K562 (cell line): Measurements from ENCODE around the gene SRGAP3. TPM values are rescaled to one million over a fixed set of nuclear protein-coding genes. Genes with fewer than 3 reads are reported as not detected.

Experiments used
- ATAC-seq: fragments of 200-7000 bp; cut with Tn5 transposase; 3 replicates; pipeline ENCODE4 v1.9.1; 2020; ENCODE audit warnings: moderate library complexity
- BruUV-seq: library from RNA; stranded (reverse); fragments of 400-500 nt; replicated peaks from 2 replicates; lab custom pipeline; 2021; lab: Mats Ljungman, UMichigan
- CTCF ChIA-PET: fragments of 300-600 bp; formaldehyde crosslinking; extraction: SDS; loops from one replicate; lab custom pipeline; 2021; ENCODE audit warnings: low intra/inter-chr PET ratio; lab: Yijun Ruan, JAX
- POLR2A ChIA-PET: fragments of 300-600, 350-650 bp; sonication (Branson Sonifier 250); formaldehyde crosslinking; extraction: SDS; loops from one replicate; lab custom pipeline; 2021; ENCODE audit warnings: antibody characterized with exemption, inconsistent platforms; lab: Yijun Ruan, JAX
- DNase-seq, 4 experiments: peaks; one replicate each; pipeline versions ENCODE4 v3.0.0 to v3.0.0-alpha.2; 2011 to 2018; ENCODE audit warnings: low spot score in 3 of 4, mixed read lengths in 3 of 4; ENCODE audit errors: extremely low read depth in 1 of 4
- FAIRE-seq: peaks from 2 replicates; lab custom pipeline; 2011; peaks lifted over from hg19 to GRCh38; lab: Jason Lieb, UNC
- H2AFZ ChIP-seq: 2 replicates; pipeline ENCODE4 v1.6.0; 2011; ENCODE audit warnings: low read depth, low read length, control low read depth, inconsistent platforms
- H3K27ac ChIP-seq: fragments of 200-600 bp; 3 replicates; pipeline ENCODE4 v1.8.0; 2011; ENCODE audit warnings: low read depth, mild to moderate bottlenecking, control low read depth, inconsistent platforms, low read length, moderate library complexity, mixed read lengths; ENCODE audit errors: extremely low read depth
- H3K27me3 ChIP-seq, 2 experiments: fragments of 300-600 bp in 1 of 2; 2 replicates in 1 of 2; 3 replicates in 1 of 2; pipeline versions ENCODE4 v1.6.0 to v1.8.0; 2011; ENCODE audit warnings: inconsistent platforms in 2 of 2, low read length in 2 of 2, mild to moderate bottlenecking in 1 of 2, mixed read lengths in 1 of 2, moderate library complexity in 1 of 2; ENCODE audit not compliant: control insufficient read depth in 2 of 2, insufficient read depth in 2 of 2
- H3K36me3 ChIP-seq: fragments of 300-600 bp; 3 replicates; pipeline ENCODE4 v1.8.0; 2011; ENCODE audit warnings: mild to moderate bottlenecking, low read length, inconsistent platforms; ENCODE audit not compliant: control insufficient read depth, insufficient read depth
- H3K4me1 ChIP-seq, 2 experiments: fragments of 200-600 bp in 1 of 2; replicated peaks in 1 of 2; 2 replicates in 1 of 2; 3 replicates in 1 of 2; pipeline versions ENCODE4 v1.5.1 to v1.8.0; 2011; ENCODE audit warnings: inconsistent platforms in 2 of 2, low read length in 2 of 2, mild to moderate bottlenecking in 1 of 2, mixed read lengths in 1 of 2, moderate library complexity in 1 of 2; ENCODE audit not compliant: control insufficient read depth in 2 of 2, insufficient read depth in 2 of 2
- H3K4me2 ChIP-seq: 2 replicates; pipeline ENCODE4 v1.6.1; 2011; ENCODE audit warnings: low read length, control low read depth, inconsistent platforms, mixed read lengths; ENCODE audit not compliant: insufficient read depth
- H3K4me3 ChIP-seq: fragments of 200-600 bp; sonication (generic), shearing (Covaris generic); 2 replicates; pipeline ENCODE4 v1.5.1; 2016; ENCODE audit warnings: control low read depth, inconsistent platforms
- H3K79me2 ChIP-seq: fragments of 200-600 bp; 3 replicates; pipeline ENCODE4 v1.8.0; 2011; ENCODE audit warnings: low read length, inconsistent platforms; ENCODE audit not compliant: control insufficient read depth, insufficient read depth
- H3K9ac ChIP-seq, 2 experiments: 2 replicates each; pipeline versions ENCODE4 v1.6.0 to v1.6.1; 2011; ENCODE audit warnings: low read depth in 2 of 2, low read length in 2 of 2, control low read depth in 1 of 2, inconsistent platforms in 1 of 2, mild to moderate bottlenecking in 1 of 2, mixed read lengths in 1 of 2; ENCODE audit not compliant: insufficient read depth in 1 of 2
- H3K9me1 ChIP-seq: one replicate; pipeline ENCODE4 v1.6.0; 2011; ENCODE audit warnings: inconsistent platforms, mild to moderate bottlenecking, low read length, moderate library complexity; ENCODE audit not compliant: control insufficient read depth, insufficient read depth
- H3K9me3 ChIP-seq: replicated peaks from 2 replicates; pipeline ENCODE4 v1.5.1; 2011; ENCODE audit warnings: low read depth, low read length, inconsistent platforms; ENCODE audit not compliant: control insufficient read depth, insufficient read depth
- H4K20me1 ChIP-seq: replicated peaks from 2 replicates; pipeline ENCODE4 v1.6.1; 2011; ENCODE audit warnings: low read length, inconsistent platforms, mixed read lengths; ENCODE audit not compliant: control insufficient read depth, insufficient read depth
- KAT7 ChIP-seq: sonication (generic); formaldehyde crosslinking; IDR thresholded peaks from 2 replicates; pipeline ENCODE4 v1.8.0; 2022; ENCODE audit warnings: missing genetic modification reagents, mild to moderate bottlenecking, borderline replicate concordance
- MTF1 ChIP-seq: fragments of 250-450 bp; sonication (Bioruptor Pico); IDR thresholded peaks from 2 replicates; pipeline ENCODE4 v1.9.0; 2021; ENCODE audit warnings: moderate library complexity, mild to moderate bottlenecking, inconsistent platforms, borderline replicate concordance
- TEAD1 ChIP-seq, 2 experiments: fragments of 450-650 bp in 1 of 2; sonication (generic) in 1 of 2; formaldehyde crosslinking; IDR thresholded peaks; 2 replicates each; pipeline versions ENCODE4 v1.4.0 to v1.8.0; 2020 to 2022; ENCODE audit warnings: mild to moderate bottlenecking in 2 of 2, missing genetic modification reagents in 1 of 2
- ZFX ChIP-seq: sonication (generic); formaldehyde crosslinking; IDR thresholded peaks from 2 replicates; pipeline ENCODE4 v1.8.0; 2022; ENCODE audit warnings: mild to moderate bottlenecking, missing genetic modification reagents, moderate library complexity
- ZNF217 ChIP-seq: sonication (generic); formaldehyde crosslinking; IDR thresholded peaks from 2 replicates; pipeline ENCODE4 v1.8.0; 2022; ENCODE audit warnings: mild to moderate bottlenecking, missing genetic modification reagents
- in situ Hi-C: fragments of 300-500 bp; cut with MboI; formaldehyde crosslinking; loops from 4 replicates; pipeline ENCODE4 v1.15.0; 2018; ENCODE audit warnings: inconsistent platforms, mixed read lengths
- intact Hi-C: fragments of 100-400 bp; cut with micrococcal nuclease; formaldehyde crosslinking; loops from 2 replicates; pipeline ENCODE4 v1.14.2; 2022
- polyA plus RNA-seq, 8 experiments: library from polyadenylated mRNA; depleted of rRNA in 4 of 8; stranded (reverse) in 5 of 8; unstranded in 3 of 8; fragments of >200 nt; fragmentation: Nextera tagmentation in 2 of 8; fragmentation: Illumina TruSeq in 1 of 8; extraction: Ambion mirVana in 2 of 8; extraction: Trizol in 1 of 8; gene quantifications; 2 replicates each; pipeline versions ENCODE4 v1.2.1 to v1.2.3, GENCODE V29; 2011 to 2014; ENCODE audit warnings: inconsistent platforms in 1 of 8, missing spikeins in 1 of 8
- total RNA-seq, 7 experiments: library from RNA; depleted of rRNA in 6 of 7; stranded (reverse); fragments of >200 nt in 6 of 7; fragmentation: Illumina TruSeq in 2 of 7; extraction: Trizol in 2 of 7; gene quantifications; 2 replicates each; pipeline versions ENCODE4 v1.2.1 to v1.2.3, GENCODE V29; 2011 to 2021; ENCODE audit warnings: low replicate concordance in 1 of 7
- TF ChIP-seq, protein P1 (sequence below): fragments of 200-800 bp; sonication (Bioruptor generic); IDR thresholded peaks from 2 replicates; pipeline ENCODE4 v1.6.1; 2017; ENCODE audit warnings: missing genetic modification characterization, missing compliant biosample characterization
- TF ChIP-seq, protein P2 (sequence below), 2 experiments: fragments of 450-650 bp; IDR thresholded peaks; 2 replicates each; pipeline ENCODE4 v1.6.1; 2016
- TF ChIP-seq, protein P3 (sequence below): sonication (generic); formaldehyde crosslinking; IDR thresholded peaks from 2 replicates; pipeline ENCODE4 v1.8.0; 2022; ENCODE audit warnings: mild to moderate bottlenecking, missing genetic modification reagents
- TF ChIP-seq, protein P4 (sequence below): sonication (generic); formaldehyde crosslinking; IDR thresholded peaks from 2 replicates; pipeline ENCODE4 v1.8.0; 2022; ENCODE audit warnings: mild to moderate bottlenecking, low read depth, missing genetic modification reagents

The SRGAP3 gene
- total and polyA plus RNA-seq, 9 of the 15 experiments (the other 6 are each of a cell fraction or from before 2014, with no cell fraction given), result 0.11 to 0.85 (median 0.35) TPM; not detected in 2

DNA sequence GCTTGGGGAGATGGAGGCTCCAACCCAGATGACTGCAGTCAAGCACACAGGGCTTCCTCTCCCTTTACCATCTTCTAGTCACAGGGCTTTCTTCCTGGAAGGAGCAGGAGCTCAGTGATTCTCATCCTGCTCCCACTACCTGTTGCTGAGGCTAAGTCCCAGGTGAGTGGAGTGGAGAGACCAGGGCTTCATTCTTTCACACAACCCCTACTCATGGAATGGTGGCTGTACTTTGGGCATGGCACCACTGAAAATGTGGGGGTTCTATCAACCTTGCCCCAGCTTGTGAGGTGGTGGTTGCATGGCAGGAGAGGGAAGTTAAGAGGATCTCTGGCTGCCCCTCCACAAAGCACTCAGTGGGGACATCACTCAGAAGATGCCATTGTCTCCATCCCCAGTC, 249.4 kb downstream of the SRGAP3 start:
- no peak overlapping the region for H3K4me3 ChIP-seq
- intact Hi-C loops (no loop called here), in situ Hi-C loops (no loop called here)
- no peak overlapping the region for H3K9ac ChIP-seq
- peaks cover 6% of the 10 kb centered on the region for H3K9me1 ChIP-seq
- no peak overlapping the region for H3K27ac ChIP-seq
- H4K20me1 ChIP-seq, result 0 out of 2 replicates have a peak, but pooled peaks cover 6% of the 10 kb centered on the region
- H3K27me3 ChIP-seq, result peaks cover 18 to 34% of the 10 kb centered on the region in 2 experiments
- ATAC-seq (no peak), DNase-seq (no peak), FAIRE-seq (no peak)
- no peak overlapping the region for H2AFZ ChIP-seq
- H3K4me2 ChIP-seq, result no peak overlapping the region
- no peaks in the 10 kb centered on the region for H3K36me3 ChIP-seq
- no TSS peak for BruUV-seq
- H3K79me2 ChIP-seq, result no peaks in the 10 kb centered on the region
- ChIA-PET POLR2A (no interaction called here), CTCF (no interaction called here)
- H3K9me3 ChIP-seq, result no peaks in the 10 kb centered on the region
- H3K4me1 ChIP-seq, result no peaks in the 10 kb centered on the region
- TF ChIP-seq, protein P1, sequence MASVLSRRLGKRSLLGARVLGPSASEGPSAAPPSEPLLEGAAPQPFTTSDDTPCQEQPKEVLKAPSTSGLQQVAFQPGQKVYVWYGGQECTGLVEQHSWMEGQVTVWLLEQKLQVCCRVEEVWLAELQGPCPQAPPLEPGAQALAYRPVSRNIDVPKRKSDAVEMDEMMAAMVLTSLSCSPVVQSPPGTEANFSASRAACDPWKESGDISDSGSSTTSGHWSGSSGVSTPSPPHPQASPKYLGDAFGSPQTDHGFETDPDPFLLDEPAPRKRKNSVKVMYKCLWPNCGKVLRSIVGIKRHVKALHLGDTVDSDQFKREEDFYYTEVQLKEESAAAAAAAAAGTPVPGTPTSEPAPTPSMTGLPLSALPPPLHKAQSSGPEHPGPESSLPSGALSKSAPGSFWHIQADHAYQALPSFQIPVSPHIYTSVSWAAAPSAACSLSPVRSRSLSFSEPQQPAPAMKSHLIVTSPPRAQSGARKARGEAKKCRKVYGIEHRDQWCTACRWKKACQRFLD (CRISPR knock-in tag), result no peak
- no peak for TF ChIP-seq TEAD1 (CRISPR knock-in tag; IDR thresholded peaks at IDR 0.05)
- no peak for TF ChIP-seq MTF1 (CRISPR knock-in tag)
- TF ChIP-seq, protein P2, sequence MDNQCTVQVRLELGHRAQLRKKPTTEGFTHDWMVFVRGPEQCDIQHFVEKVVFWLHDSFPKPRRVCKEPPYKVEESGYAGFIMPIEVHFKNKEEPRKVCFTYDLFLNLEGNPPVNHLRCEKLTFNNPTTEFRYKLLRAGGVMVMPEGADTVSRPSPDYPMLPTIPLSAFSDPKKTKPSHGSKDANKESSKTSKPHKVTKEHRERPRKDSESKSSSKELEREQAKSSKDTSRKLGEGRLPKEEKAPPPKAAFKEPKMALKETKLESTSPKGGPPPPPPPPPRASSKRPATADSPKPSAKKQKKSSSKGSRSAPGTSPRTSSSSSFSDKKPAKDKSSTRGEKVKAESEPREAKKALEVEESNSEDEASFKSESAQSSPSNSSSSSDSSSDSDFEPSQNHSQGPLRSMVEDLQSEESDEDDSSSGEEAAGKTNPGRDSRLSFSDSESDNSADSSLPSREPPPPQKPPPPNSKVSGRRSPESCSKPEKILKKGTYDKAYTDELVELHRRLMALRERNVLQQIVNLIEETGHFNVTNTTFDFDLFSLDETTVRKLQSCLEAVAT (IDR thresholded peaks at IDR 0.05), result no peak
- TF ChIP-seq, protein P3, sequence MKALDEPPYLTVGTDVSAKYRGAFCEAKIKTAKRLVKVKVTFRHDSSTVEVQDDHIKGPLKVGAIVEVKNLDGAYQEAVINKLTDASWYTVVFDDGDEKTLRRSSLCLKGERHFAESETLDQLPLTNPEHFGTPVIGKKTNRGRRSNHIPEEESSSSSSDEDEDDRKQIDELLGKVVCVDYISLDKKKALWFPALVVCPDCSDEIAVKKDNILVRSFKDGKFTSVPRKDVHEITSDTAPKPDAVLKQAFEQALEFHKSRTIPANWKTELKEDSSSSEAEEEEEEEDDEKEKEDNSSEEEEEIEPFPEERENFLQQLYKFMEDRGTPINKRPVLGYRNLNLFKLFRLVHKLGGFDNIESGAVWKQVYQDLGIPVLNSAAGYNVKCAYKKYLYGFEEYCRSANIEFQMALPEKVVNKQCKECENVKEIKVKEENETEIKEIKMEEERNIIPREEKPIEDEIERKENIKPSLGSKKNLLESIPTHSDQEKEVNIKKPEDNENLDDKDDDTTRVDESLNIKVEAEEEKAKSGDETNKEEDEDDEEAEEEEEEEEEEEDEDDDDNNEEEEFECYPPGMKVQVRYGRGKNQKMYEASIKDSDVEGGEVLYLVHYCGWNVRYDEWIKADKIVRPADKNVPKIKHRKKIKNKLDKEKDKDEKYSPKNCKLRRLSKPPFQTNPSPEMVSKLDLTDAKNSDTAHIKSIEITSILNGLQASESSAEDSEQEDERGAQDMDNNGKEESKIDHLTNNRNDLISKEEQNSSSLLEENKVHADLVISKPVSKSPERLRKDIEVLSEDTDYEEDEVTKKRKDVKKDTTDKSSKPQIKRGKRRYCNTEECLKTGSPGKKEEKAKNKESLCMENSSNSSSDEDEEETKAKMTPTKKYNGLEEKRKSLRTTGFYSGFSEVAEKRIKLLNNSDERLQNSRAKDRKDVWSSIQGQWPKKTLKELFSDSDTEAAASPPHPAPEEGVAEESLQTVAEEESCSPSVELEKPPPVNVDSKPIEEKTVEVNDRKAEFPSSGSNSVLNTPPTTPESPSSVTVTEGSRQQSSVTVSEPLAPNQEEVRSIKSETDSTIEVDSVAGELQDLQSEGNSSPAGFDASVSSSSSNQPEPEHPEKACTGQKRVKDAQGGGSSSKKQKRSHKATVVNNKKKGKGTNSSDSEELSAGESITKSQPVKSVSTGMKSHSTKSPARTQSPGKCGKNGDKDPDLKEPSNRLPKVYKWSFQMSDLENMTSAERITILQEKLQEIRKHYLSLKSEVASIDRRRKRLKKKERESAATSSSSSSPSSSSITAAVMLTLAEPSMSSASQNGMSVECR, result no peak
- no peak for TF ChIP-seq KAT7 (CRISPR knock-in tag)
- no peak for TF ChIP-seq ZNF217 (CRISPR knock-in tag)
- TF ChIP-seq, protein P4, sequence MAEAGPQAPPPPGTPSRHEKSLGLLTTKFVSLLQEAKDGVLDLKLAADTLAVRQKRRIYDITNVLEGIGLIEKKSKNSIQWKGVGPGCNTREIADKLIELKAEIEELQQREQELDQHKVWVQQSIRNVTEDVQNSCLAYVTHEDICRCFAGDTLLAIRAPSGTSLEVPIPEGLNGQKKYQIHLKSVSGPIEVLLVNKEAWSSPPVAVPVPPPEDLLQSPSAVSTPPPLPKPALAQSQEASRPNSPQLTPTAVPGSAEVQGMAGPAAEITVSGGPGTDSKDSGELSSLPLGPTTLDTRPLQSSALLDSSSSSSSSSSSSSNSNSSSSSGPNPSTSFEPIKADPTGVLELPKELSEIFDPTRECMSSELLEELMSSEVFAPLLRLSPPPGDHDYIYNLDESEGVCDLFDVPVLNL (CRISPR knock-in tag), result no peak
- no peak for TF ChIP-seq ZFX (CRISPR knock-in tag)
